ENCODE data around the gene COPS8.

Gene COPS8

DNA sequence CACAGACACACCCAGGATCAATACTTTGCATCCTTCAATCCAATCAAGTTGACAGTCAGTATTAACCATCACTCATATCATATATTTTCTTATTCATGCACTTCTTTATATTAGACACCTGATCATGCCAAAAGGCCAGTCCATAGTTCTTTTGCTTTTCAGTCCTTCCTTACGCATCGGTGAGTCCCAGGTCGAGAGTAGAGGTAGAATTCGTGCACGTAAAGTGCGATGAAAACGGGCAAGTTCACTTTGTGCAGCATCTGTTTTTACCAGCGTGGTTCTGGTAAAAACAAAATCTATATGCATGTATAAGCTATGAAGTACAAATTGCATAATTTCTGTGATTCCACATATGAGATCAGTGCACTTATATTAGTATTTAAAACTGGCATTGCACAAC is 1.2 kb upstream of the COPS8 start:
- Histone ChIP-seq H3K27ac (ENCODE audit: low read length) (no peak overlapping the region), H3K36me3 (ENCODE audit: control insufficient read depth in 2 of 2, insufficient read depth in 2 of 2, low read length in 2 of 2) (peaks cover 3 to 4% of the 10 kb centered on the region in 2 donors), H3K4me3 (ENCODE audit: low read length in 2 of 2) (no peak overlapping the region), H3K9me3 (ENCODE audit: control insufficient read depth in 2 of 2, low read length in 2 of 2) (no peaks in the 10 kb centered on the region), H3K4me1 (ENCODE audit: control insufficient read depth, insufficient read depth, low read length) (no peaks in the 10 kb centered on the region), H3K27me3 (ENCODE audit: control insufficient read depth in 1 of 2, insufficient read depth in 2 of 2, low read length in 2 of 2) (no peaks in the 10 kb centered on the region), H3K9ac (ENCODE audit: low read length in 2 of 2) (no peak overlapping the region)

DNA sequence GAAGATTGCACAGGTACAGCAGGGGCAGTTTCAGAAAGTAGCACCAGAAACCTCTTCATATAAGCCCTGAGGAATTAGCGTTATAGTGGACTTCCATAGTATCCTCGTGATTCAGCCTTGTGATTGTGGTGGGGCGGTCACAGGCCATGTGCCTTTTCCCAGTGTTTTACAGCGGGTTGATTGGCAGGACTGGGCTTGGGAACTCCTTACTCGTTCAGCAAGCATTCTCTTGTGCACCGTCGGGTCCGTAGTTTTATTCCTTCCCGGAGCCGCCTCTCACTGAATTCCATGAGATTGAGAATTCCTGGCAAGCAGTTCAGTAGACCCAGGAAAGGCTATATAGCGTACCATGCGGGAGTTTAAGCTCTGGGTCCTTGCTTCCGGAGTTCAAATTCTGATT is 5.2 kb downstream of the COPS8 start:
- Histone ChIP-seq H3K27ac (ENCODE audit: low read length) (no peak overlapping the region), H3K4me3 (ENCODE audit: low read length in 2 of 2) (no peak overlapping the region), H3K27me3 (ENCODE audit: control insufficient read depth in 1 of 2, insufficient read depth in 2 of 2, low read length in 2 of 2) (no peaks in the 10 kb centered on the region), H3K9ac (ENCODE audit: low read length in 2 of 2) (no peak overlapping the region), H3K36me3 (ENCODE audit: control insufficient read depth in 2 of 2, insufficient read depth in 2 of 2, low read length in 2 of 2) (peaks cover 11 to 20% of the 10 kb centered on the region in 2 donors), H3K9me3 (ENCODE audit: control insufficient read depth in 2 of 2, low read length in 2 of 2) (no peaks in the 10 kb centered on the region), H3K4me1 (ENCODE audit: control insufficient read depth, insufficient read depth, low read length) (peaks cover 17% of the 10 kb centered on the region)

DNA sequence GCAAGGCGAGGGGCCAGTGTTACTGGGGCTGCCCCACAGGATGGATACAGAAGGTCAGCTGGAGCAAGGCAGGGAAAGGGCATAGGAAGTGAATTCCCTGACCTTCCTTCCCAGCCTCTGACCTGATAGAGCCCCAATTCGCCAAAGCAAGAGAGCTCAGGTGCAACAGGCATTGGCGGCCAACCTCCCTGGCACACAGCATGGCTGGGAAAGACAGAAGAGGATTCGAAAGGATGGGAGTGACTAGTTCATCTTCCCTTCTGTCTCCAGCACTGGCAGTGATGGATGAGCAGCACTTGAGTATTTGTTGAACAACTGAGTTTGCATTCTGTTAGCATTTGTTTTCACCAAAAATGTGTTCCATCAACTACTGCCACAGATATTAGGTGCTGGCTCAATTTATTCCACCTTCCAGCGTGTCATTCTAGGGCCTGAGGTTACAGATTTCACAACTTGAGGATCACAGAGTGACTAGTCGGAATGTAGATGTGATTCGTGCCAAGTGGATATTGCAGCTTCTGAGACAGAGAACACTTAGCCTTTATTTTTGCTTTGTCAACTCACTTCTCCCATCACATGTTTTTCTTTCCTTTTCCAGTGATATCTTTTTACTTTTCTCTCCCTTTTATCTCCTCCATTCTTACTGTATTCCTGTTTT is 6.2 kb downstream of the COPS8 start:
- Histone ChIP-seq H3K27ac (ENCODE audit: low read length) (peak overlapping the region; percentile 65), H3K4me1 (ENCODE audit: control insufficient read depth, insufficient read depth, low read length) (peaks cover 17% of the 10 kb centered on the region), H3K4me3 (ENCODE audit: low read length in 2 of 2) (no peak overlapping the region), H3K27me3 (ENCODE audit: control insufficient read depth in 1 of 2, insufficient read depth in 2 of 2, low read length in 2 of 2) (no peaks in the 10 kb centered on the region), H3K9me3 (ENCODE audit: control insufficient read depth in 2 of 2, low read length in 2 of 2) (no peaks in the 10 kb centered on the region), H3K9ac (ENCODE audit: low read length in 2 of 2) (peak overlapping the region; percentile 7 to 13), H3K36me3 (ENCODE audit: control insufficient read depth in 2 of 2, insufficient read depth in 2 of 2, low read length in 2 of 2) (peaks cover 16 to 23% of the 10 kb centered on the region in 2 donors)

GRCh38 chr2:237092506-237092905 is 6.8 kb downstream of the COPS8 start:
- Histone ChIP-seq H3K4me3 (ENCODE audit: low read length in 2 of 2) (peak overlapping the region in 1 of 2 donors; percentile 29), H3K9ac (ENCODE audit: low read length in 2 of 2) (peak overlapping the region; percentile 0 to 7), H3K4me1 (ENCODE audit: control insufficient read depth, insufficient read depth, low read length) (peaks cover 17% of the 10 kb centered on the region), H3K9me3 (ENCODE audit: control insufficient read depth in 2 of 2, low read length in 2 of 2) (no peaks in the 10 kb centered on the region), H3K36me3 (ENCODE audit: control insufficient read depth in 2 of 2, insufficient read depth in 2 of 2, low read length in 2 of 2) (peaks cover 20 to 27% of the 10 kb centered on the region in 2 donors), H3K27me3 (ENCODE audit: control insufficient read depth in 1 of 2, insufficient read depth in 2 of 2, low read length in 2 of 2) (no peaks in the 10 kb centered on the region), H3K27ac (ENCODE audit: low read length) (peak overlapping the region; percentile 65)

GRCh38 chr2:237092920-237093781 is 7.5 kb downstream of the COPS8 start:
- peak overlapping the region; percentile 0 to 7 for H3K9ac ChIP-seq (ENCODE audit: low read length in 2 of 2)
- H3K4me1 ChIP-seq (ENCODE audit: control insufficient read depth, insufficient read depth, low read length): peaks cover 17% of the 10 kb centered on the region
- no peaks in the 10 kb centered on the region for H3K27me3 ChIP-seq (ENCODE audit: control insufficient read depth in 1 of 2, insufficient read depth in 2 of 2, low read length in 2 of 2)
- H3K36me3 ChIP-seq (ENCODE audit: control insufficient read depth in 2 of 2, insufficient read depth in 2 of 2, low read length in 2 of 2): peaks cover 26 to 31% of the 10 kb centered on the region in 2 donors
- H3K27ac ChIP-seq (ENCODE audit: low read length): peak overlapping the region; percentile 65
- H3K9me3 ChIP-seq (ENCODE audit: control insufficient read depth in 2 of 2, low read length in 2 of 2): no peaks in the 10 kb centered on the region
- H3K4me3 ChIP-seq (ENCODE audit: low read length in 2 of 2): peak overlapping the region in 1 of 2 donors; percentile 29

DNA sequence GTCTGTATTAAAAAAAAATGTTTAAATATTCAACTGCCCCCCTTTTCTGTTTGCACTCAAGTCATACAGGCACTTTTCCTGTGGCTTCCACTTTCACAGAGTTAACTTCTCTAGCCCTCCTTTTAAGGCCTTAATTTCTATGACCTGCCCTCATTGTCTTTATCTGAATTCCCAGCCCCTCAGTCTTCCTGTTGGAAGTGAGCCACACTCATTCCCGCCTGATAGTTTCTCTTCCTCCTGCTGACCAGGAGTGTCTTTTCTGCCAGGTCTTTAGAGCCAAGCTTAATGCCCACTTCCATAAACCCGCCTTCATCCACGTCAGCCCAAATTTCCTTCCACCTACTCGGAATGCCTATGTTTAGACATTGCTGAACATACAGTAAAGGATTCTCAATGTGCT is 10.5 kb downstream of the COPS8 start:
- Histone ChIP-seq H3K9ac (ENCODE audit: low read length in 2 of 2) (no peak overlapping the region), H3K4me3 (ENCODE audit: low read length in 2 of 2) (no peak overlapping the region), H3K27me3 (ENCODE audit: control insufficient read depth in 1 of 2, insufficient read depth in 2 of 2, low read length in 2 of 2) (no peaks in the 10 kb centered on the region), H3K27ac (ENCODE audit: low read length) (no peak overlapping the region), H3K9me3 (ENCODE audit: control insufficient read depth in 2 of 2, low read length in 2 of 2) (no peaks in the 10 kb centered on the region), H3K36me3 (ENCODE audit: control insufficient read depth in 2 of 2, insufficient read depth in 2 of 2, low read length in 2 of 2) (peaks cover 29 to 37% of the 10 kb centered on the region in 2 donors), H3K4me1 (ENCODE audit: control insufficient read depth, insufficient read depth, low read length) (peaks cover 17% of the 10 kb centered on the region)

GRCh38 chr2:237096911-237097310 is 11.2 kb downstream of the COPS8 start:
- Histone ChIP-seq H3K4me3 (ENCODE audit: low read length in 2 of 2) (no peak overlapping the region), H3K9me3 (ENCODE audit: control insufficient read depth in 2 of 2, low read length in 2 of 2) (no peaks in the 10 kb centered on the region), H3K36me3 (ENCODE audit: control insufficient read depth in 2 of 2, insufficient read depth in 2 of 2, low read length in 2 of 2) (peaks cover 29 to 37% of the 10 kb centered on the region in 2 donors), H3K4me1 (ENCODE audit: control insufficient read depth, insufficient read depth, low read length) (peaks cover 11% of the 10 kb centered on the region), H3K27ac (ENCODE audit: low read length) (no peak overlapping the region), H3K27me3 (ENCODE audit: control insufficient read depth in 1 of 2, insufficient read depth in 2 of 2, low read length in 2 of 2) (no peaks in the 10 kb centered on the region), H3K9ac (ENCODE audit: low read length in 2 of 2) (no peak overlapping the region)

DNA sequence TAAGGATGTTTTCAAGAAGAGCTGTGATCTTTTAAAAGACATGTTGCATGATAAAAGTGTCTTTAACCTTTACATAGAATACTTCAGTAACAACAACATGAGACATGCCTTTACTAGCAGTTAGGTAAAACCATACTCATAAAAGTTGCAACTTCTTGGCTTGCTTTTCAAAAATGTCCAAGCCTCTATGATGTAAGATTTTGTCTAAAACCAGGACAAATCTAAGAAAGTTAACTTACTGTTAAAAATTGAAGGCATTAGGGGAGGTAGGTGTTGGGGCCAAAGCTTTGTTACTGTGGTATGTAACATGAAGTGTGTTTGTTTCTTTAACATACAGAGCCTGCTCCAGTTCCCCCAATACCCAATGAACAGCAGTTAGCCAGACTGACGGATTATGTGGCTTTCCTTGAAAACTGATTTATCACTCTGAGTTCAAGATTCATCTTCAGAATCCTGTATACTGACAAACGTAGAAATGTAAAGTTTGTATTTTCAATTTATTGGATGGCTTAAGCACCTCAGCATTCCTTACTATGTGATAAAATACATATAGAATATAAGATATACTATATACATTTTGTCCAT is 11.7 kb downstream of the COPS8 start:
- H3K36me3 ChIP-seq (ENCODE audit: control insufficient read depth in 2 of 2, insufficient read depth in 2 of 2, low read length in 2 of 2): peaks cover 29 to 37% of the 10 kb centered on the region in 2 donors
- no peaks in the 10 kb centered on the region for H3K9me3 ChIP-seq (ENCODE audit: control insufficient read depth in 2 of 2, low read length in 2 of 2)
- H3K27me3 ChIP-seq (ENCODE audit: control insufficient read depth in 1 of 2, insufficient read depth in 2 of 2, low read length in 2 of 2): no peaks in the 10 kb centered on the region
- no peak overlapping the region for H3K27ac ChIP-seq (ENCODE audit: low read length)
- H3K9ac ChIP-seq (ENCODE audit: low read length in 2 of 2): no peak overlapping the region
- H3K4me1 ChIP-seq (ENCODE audit: control insufficient read depth, insufficient read depth, low read length): peaks cover 10% of the 10 kb centered on the region
- H3K4me3 ChIP-seq (ENCODE audit: low read length in 2 of 2): no peak overlapping the region

DNA sequence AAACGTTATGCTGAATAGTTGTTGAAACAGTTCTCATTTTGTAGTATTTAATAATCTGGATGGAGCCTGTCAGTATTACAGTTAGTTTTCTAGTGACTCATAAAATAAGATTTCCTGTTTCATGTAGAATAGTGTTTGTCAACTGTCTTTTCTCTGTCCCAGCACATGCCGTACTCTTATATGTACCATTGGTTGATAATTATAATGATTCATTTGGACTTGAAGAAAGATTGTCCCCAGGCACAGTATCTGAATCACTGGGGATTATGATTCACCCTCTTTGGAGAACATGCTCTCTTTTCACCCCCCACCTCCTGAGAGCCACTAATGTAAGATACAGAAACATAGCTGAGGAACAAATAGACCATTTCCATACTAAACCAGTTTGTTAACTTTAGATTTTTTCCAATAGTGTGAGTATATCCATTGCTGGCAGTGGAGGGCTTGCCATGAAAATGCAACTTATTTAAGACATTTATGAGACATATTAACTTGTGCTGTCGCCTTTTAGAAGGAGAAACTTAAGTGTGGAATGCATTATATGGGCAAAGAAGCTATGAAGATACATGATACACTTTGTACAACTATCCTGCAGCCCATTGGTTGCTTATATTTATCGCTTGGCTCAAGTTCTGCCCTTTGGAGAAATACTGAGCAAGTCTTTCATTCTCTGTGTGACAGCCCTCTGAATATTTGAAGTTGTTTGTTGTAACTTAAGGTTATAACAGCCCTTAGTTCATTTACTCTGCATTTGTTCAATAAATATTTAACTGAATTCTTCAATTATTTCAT is 12.4 kb downstream of the COPS8 start:
- Histone ChIP-seq H3K27me3 (ENCODE audit: control insufficient read depth in 1 of 2, insufficient read depth in 2 of 2, low read length in 2 of 2) (no peaks in the 10 kb centered on the region), H3K9me3 (ENCODE audit: control insufficient read depth in 2 of 2, low read length in 2 of 2) (no peaks in the 10 kb centered on the region), H3K27ac (ENCODE audit: low read length) (no peak overlapping the region), H3K36me3 (ENCODE audit: control insufficient read depth in 2 of 2, insufficient read depth in 2 of 2, low read length in 2 of 2) (peaks cover 29 to 38% of the 10 kb centered on the region in 2 donors), H3K9ac (ENCODE audit: low read length in 2 of 2) (no peak overlapping the region), H3K4me1 (ENCODE audit: control insufficient read depth, insufficient read depth, low read length) (peaks cover 4% of the 10 kb centered on the region), H3K4me3 (ENCODE audit: low read length in 2 of 2) (no peak overlapping the region)

DNA sequence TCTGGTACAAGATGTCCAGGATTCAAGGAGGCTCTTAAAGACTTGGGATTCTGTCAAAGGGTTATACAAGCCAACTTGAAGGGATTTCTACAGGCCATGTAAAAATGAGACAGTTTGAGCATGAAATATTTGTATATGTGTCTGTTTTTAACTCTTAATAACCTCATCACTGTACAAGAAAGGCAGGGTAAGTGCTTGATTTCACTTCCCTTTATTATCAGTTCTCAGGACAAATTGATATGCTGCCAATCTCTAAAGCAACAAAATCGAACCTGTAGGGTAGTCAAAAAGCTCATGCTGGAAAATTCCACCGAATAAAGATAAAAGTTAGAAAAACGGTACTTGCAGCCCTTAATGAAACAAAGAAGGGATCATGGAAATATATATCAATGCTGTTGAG is 14.1 kb downstream of the COPS8 start:
- Histone ChIP-seq H3K9me3 (ENCODE audit: control insufficient read depth in 2 of 2, low read length in 2 of 2) (no peaks in the 10 kb centered on the region), H3K36me3 (ENCODE audit: control insufficient read depth in 2 of 2, insufficient read depth in 2 of 2, low read length in 2 of 2) (peaks cover 24 to 36% of the 10 kb centered on the region in 2 donors), H3K4me3 (ENCODE audit: low read length in 2 of 2) (no peak overlapping the region), H3K4me1 (ENCODE audit: control insufficient read depth, insufficient read depth, low read length) (no peaks in the 10 kb centered on the region), H3K9ac (ENCODE audit: low read length in 2 of 2) (no peak overlapping the region), H3K27me3 (ENCODE audit: control insufficient read depth in 1 of 2, insufficient read depth in 2 of 2, low read length in 2 of 2) (no peaks in the 10 kb centered on the region), H3K27ac (ENCODE audit: low read length) (no peak overlapping the region)

Data from stomach smooth muscle (tissue), 2 donors.